Hematopoietic multipotent progenitor cell treated with erythropoietin and hydrocortisone succinate and interleukin-3 and kit ligand, for 8 days (in vitro differentiated cells): ENCODE measurements around the gene CLCN6.

Experiments used
- DNase-seq: peaks from one replicate; pipeline ENCODE4 v3.0.0-alpha.2; 2015

CLCN6 gene

GRCh38 chr1:11805422-11806306 lies at the start of gene CLCN6, which contains the start of gene MTHFR:
Gene CLCN6, plus strand, starts transcription at chr1:11806191. Its CDS starts 72 bp downstream, at chr1:11806263.
Gene MTHFR, minus strand, starts transcription at chr1:11805964. Its CDS starts 2,848 bp downstream, at chr1:11803116.
- peak; percentile 99 for DNase-seq

- no peak for DNase-seq
These were observed 48.9 kb upstream of the CLCN6 start for GRCh38 chr1:11757047-11757446.

- no peak for DNase-seq
These were observed 46.2 kb upstream of the CLCN6 start for GRCh38 chr1:11759791-11760190.

GRCh38 chr1:11761285-11761684 lies 44.7 kb upstream of the CLCN6 start:
- DNase-seq, result no peak

GRCh38 chr1:11761988-11762406 lies 44.0 kb upstream of the CLCN6 start, which contains the start of gene C1orf167:
Gene C1orf167, plus strand, starts transcription at chr1:11762193. Its CDS starts 2,208 bp downstream, at chr1:11764401.
- no peak for DNase-seq

GRCh38 chr1:11764115-11764514 lies 41.9 kb upstream of the CLCN6 start:
- no peak for DNase-seq

GRCh38 chr1:11764519-11764918 lies 41.5 kb upstream of the CLCN6 start:
- no peak for DNase-seq

- DNase-seq, result no peak
These were observed 40.1 kb upstream of the CLCN6 start for GRCh38 chr1:11765661-11766428.

GRCh38 chr1:11766429-11766776 lies 39.6 kb upstream of the CLCN6 start:
- DNase-seq, result no peak

- DNase-seq, result no peak
These were observed 37.9 kb upstream of the CLCN6 start for GRCh38 chr1:11767922-11768704.

- DNase-seq, result no peak
These were observed 37.2 kb upstream of the CLCN6 start for GRCh38 chr1:11768821-11769220.

GRCh38 chr1:11769274-11769673 lies 36.7 kb upstream of the CLCN6 start:
- no peak for DNase-seq

- DNase-seq, result no peak
These were observed 36.0 kb upstream of the CLCN6 start for GRCh38 chr1:11770011-11770410.

GRCh38 chr1:11771481-11772043 lies 34.4 kb upstream of the CLCN6 start:
- no peak for DNase-seq

- no peak for DNase-seq
These were observed 33.5 kb upstream of the CLCN6 start for GRCh38 chr1:11772458-11772857.

- DNase-seq, result no peak
These were observed 31.2 kb upstream of the CLCN6 start for GRCh38 chr1:11774753-11775152.

GRCh38 chr1:11777658-11778322 lies 28.2 kb upstream of the CLCN6 start:
- DNase-seq, result no peak

- DNase-seq, result no peak
These were observed 27.7 kb upstream of the CLCN6 start for GRCh38 chr1:11778336-11778735.

- no peak for DNase-seq
These were observed 27.0 kb upstream of the CLCN6 start for GRCh38 chr1:11778844-11779623.

- DNase-seq, result no peak
These were observed 26.1 kb upstream of the CLCN6 start for GRCh38 chr1:11779715-11780379.
